Activated CD8-positive, alpha-beta memory T cell treated with anti-CD3 and anti-CD28 coated beads, Interleukin-2, amount 50 U/mL, for 4 hours (primary cell): ENCODE measurements around the gene OPCML.

Experiments used
- DNase-seq: peaks from one replicate; pipeline ENCODE4 v3.0.0-alpha.2; 2020

OPCML gene

GRCh38 chr11:133012803-133013202, 519.5 kb downstream of the OPCML start:
- DNase-seq: no peak

GRCh38 chr11:133011604-133012003, 520.7 kb downstream of the OPCML start:
- DNase-seq: no peak

GRCh38 chr11:133007027-133007584, 525.2 kb downstream of the OPCML start:
- no peak for DNase-seq

GRCh38 chr11:133004369-133004768, 527.9 kb downstream of the OPCML start:
- no peak for DNase-seq

- no peak for DNase-seq
Observed at GRCh38 chr11:132999516-132999915, 532.8 kb downstream of the OPCML start.

- no peak for DNase-seq
Observed at GRCh38 chr11:132999031-132999430, 533.3 kb downstream of the OPCML start.

- no peak for DNase-seq
Observed at GRCh38 chr11:132997396-132997795, 534.9 kb downstream of the OPCML start.

- no peak for DNase-seq
Observed at GRCh38 chr11:132994966-132995365, 537.3 kb downstream of the OPCML start.

- no peak for DNase-seq
Observed at GRCh38 chr11:132993991-132994502, 538.3 kb downstream of the OPCML start.

GRCh38 chr11:132992838-132993631, 539.3 kb downstream of the OPCML start:
- no peak for DNase-seq

- no peak for DNase-seq
Observed at GRCh38 chr11:132988411-132988810, 543.9 kb downstream of the OPCML start.

- DNase-seq: no peak
Observed at GRCh38 chr11:132987936-132988335, 544.4 kb downstream of the OPCML start.

- no peak for DNase-seq
Observed at GRCh38 chr11:132983641-132983978, 548.7 kb downstream of the OPCML start.

GRCh38 chr11:132982772-132983640, 549.3 kb downstream of the OPCML start:
- no peak for DNase-seq

- DNase-seq: no peak
Observed at GRCh38 chr11:132981131-132981956, 551.0 kb downstream of the OPCML start.

- no peak for DNase-seq
Observed at GRCh38 chr11:132980670-132981069, 551.6 kb downstream of the OPCML start.

- DNase-seq: no peak
Observed at GRCh38 chr11:132977746-132978145, 554.6 kb downstream of the OPCML start.

- DNase-seq: no peak
Observed at GRCh38 chr11:132977241-132977640, 555.1 kb downstream of the OPCML start.

GRCh38 chr11:132976115-132976514, 556.2 kb downstream of the OPCML start:
- DNase-seq: no peak

GRCh38 chr11:132973686-132974085, 558.6 kb downstream of the OPCML start:
- no peak for DNase-seq

GRCh38 chr11:132972565-132972964, 559.7 kb downstream of the OPCML start:
- DNase-seq: no peak

- no peak for DNase-seq
Observed at GRCh38 chr11:132971351-132971750, 561.0 kb downstream of the OPCML start.

- no peak for DNase-seq
Observed at GRCh38 chr11:132969892-132970291, 562.4 kb downstream of the OPCML start.
